K562 (cell line): ENCODE measurements around the gene MYOM1. TPM values are rescaled to one million over a fixed set of nuclear protein-coding genes. Genes with fewer than 3 reads are reported as not detected.
A peak's percentile ranks its signal among the peaks of the same experiment; 100 is the strongest.

ENCODE experiments used
- ATAC-seq: fragments of 200-7000 bp; cut with Tn5 transposase; 3 replicates; pipeline ENCODE4 v1.9.1; 2020; ENCODE audit warnings: moderate library complexity
- BruUV-seq: library from RNA; stranded (reverse); fragments of 400-500 nt; replicated peaks from 2 replicates; lab custom pipeline; 2021; lab: Mats Ljungman, UMichigan
- CTCF ChIA-PET: fragments of 300-600 bp; formaldehyde crosslinking; extraction: SDS; loops from one replicate; lab custom pipeline; 2021; ENCODE audit warnings: low intra/inter-chr PET ratio; lab: Yijun Ruan, JAX
- POLR2A ChIA-PET: fragments of 300-600, 350-650 bp; sonication (Branson Sonifier 250); formaldehyde crosslinking; extraction: SDS; loops from one replicate; lab custom pipeline; 2021; ENCODE audit warnings: antibody characterized with exemption, inconsistent platforms; lab: Yijun Ruan, JAX
- DNase-seq, 4 experiments: peaks; one replicate each; pipeline versions ENCODE4 v3.0.0 to v3.0.0-alpha.2; 2011 to 2018; ENCODE audit warnings: low spot score in 3 of 4, mixed read lengths in 3 of 4; ENCODE audit errors: extremely low read depth in 1 of 4
- FAIRE-seq: peaks from 2 replicates; lab custom pipeline; 2011; peaks lifted over from hg19 to GRCh38; lab: Jason Lieb, UNC
- H2AFZ ChIP-seq: 2 replicates; pipeline ENCODE4 v1.6.0; 2011; ENCODE audit warnings: low read depth, low read length, control low read depth, inconsistent platforms
- H3K27ac ChIP-seq: fragments of 200-600 bp; 3 replicates; pipeline ENCODE4 v1.8.0; 2011; ENCODE audit warnings: low read depth, mild to moderate bottlenecking, control low read depth, inconsistent platforms, low read length, moderate library complexity, mixed read lengths; ENCODE audit errors: extremely low read depth
- H3K27me3 ChIP-seq, 2 experiments: fragments of 300-600 bp in 1 of 2; 2 replicates in 1 of 2; 3 replicates in 1 of 2; pipeline versions ENCODE4 v1.6.0 to v1.8.0; 2011; ENCODE audit warnings: inconsistent platforms in 2 of 2, low read length in 2 of 2, mild to moderate bottlenecking in 1 of 2, mixed read lengths in 1 of 2, moderate library complexity in 1 of 2; ENCODE audit not compliant: control insufficient read depth in 2 of 2, insufficient read depth in 2 of 2
- H3K36me3 ChIP-seq: fragments of 300-600 bp; 3 replicates; pipeline ENCODE4 v1.8.0; 2011; ENCODE audit warnings: mild to moderate bottlenecking, low read length, inconsistent platforms; ENCODE audit not compliant: control insufficient read depth, insufficient read depth
- H3K4me1 ChIP-seq, 2 experiments: fragments of 200-600 bp in 1 of 2; replicated peaks in 1 of 2; 2 replicates in 1 of 2; 3 replicates in 1 of 2; pipeline versions ENCODE4 v1.5.1 to v1.8.0; 2011; ENCODE audit warnings: inconsistent platforms in 2 of 2, low read length in 2 of 2, mild to moderate bottlenecking in 1 of 2, mixed read lengths in 1 of 2, moderate library complexity in 1 of 2; ENCODE audit not compliant: control insufficient read depth in 2 of 2, insufficient read depth in 2 of 2
- H3K4me2 ChIP-seq: 2 replicates; pipeline ENCODE4 v1.6.1; 2011; ENCODE audit warnings: low read length, control low read depth, inconsistent platforms, mixed read lengths; ENCODE audit not compliant: insufficient read depth
- H3K4me3 ChIP-seq: fragments of 200-600 bp; sonication (generic), shearing (Covaris generic); 2 replicates; pipeline ENCODE4 v1.5.1; 2016; ENCODE audit warnings: control low read depth, inconsistent platforms
- H3K79me2 ChIP-seq: fragments of 200-600 bp; 3 replicates; pipeline ENCODE4 v1.8.0; 2011; ENCODE audit warnings: low read length, inconsistent platforms; ENCODE audit not compliant: control insufficient read depth, insufficient read depth
- H3K9ac ChIP-seq, 2 experiments: 2 replicates each; pipeline versions ENCODE4 v1.6.0 to v1.6.1; 2011; ENCODE audit warnings: low read depth in 2 of 2, low read length in 2 of 2, control low read depth in 1 of 2, inconsistent platforms in 1 of 2, mild to moderate bottlenecking in 1 of 2, mixed read lengths in 1 of 2; ENCODE audit not compliant: insufficient read depth in 1 of 2
- H3K9me1 ChIP-seq: one replicate; pipeline ENCODE4 v1.6.0; 2011; ENCODE audit warnings: inconsistent platforms, mild to moderate bottlenecking, low read length, moderate library complexity; ENCODE audit not compliant: control insufficient read depth, insufficient read depth
- H3K9me3 ChIP-seq: replicated peaks from 2 replicates; pipeline ENCODE4 v1.5.1; 2011; ENCODE audit warnings: low read depth, low read length, inconsistent platforms; ENCODE audit not compliant: control insufficient read depth, insufficient read depth
- H4K20me1 ChIP-seq: replicated peaks from 2 replicates; pipeline ENCODE4 v1.6.1; 2011; ENCODE audit warnings: low read length, inconsistent platforms, mixed read lengths; ENCODE audit not compliant: control insufficient read depth, insufficient read depth
- ADNP ChIP-seq: fragments of 200-800 bp; sonication (Bioruptor generic); IDR thresholded peaks from 2 replicates; pipeline ENCODE4 v1.6.1; 2016; ENCODE audit warnings: missing genetic modification characterization, missing compliant biosample characterization
- ARID2 ChIP-seq: fragments of 450-650 bp; IDR thresholded peaks from 2 replicates; pipeline ENCODE4 v1.6.1; 2017; ENCODE audit warnings: antibody characterized with exemption, mild to moderate bottlenecking
- CEBPG ChIP-seq, 3 experiments: fragments of 200-800 bp in 1 of 3; sonication (Bioruptor generic) in 1 of 3; sonication (generic) in 1 of 3; formaldehyde crosslinking in 1 of 3; IDR thresholded peaks in 2 of 3; conservative IDR thresholded peaks in 1 of 3; 2 replicates each; pipeline versions ENCODE4 v1.6.1 to v1.8.0; 2016 to 2022; ENCODE audit warnings: missing compliant biosample characterization in 2 of 3, missing genetic modification characterization in 2 of 3, mild to moderate bottlenecking in 1 of 3, missing genetic modification reagents in 1 of 3
- CTCF ChIP-seq, 3 experiments: IDR thresholded peaks in 2 of 3; conservative IDR thresholded peaks in 1 of 3; 2 replicates each; pipeline ENCODE4 v1.5.1; 2011 to 2012; ENCODE audit warnings: low read length in 3 of 3, mild to moderate bottlenecking in 3 of 3, control low read depth in 2 of 3, improper control_type of control experiment in 1 of 3, inconsistent platforms in 1 of 3, low read depth in 1 of 3, mixed read lengths in 1 of 3, moderate library complexity in 1 of 3; ENCODE audit not compliant: insufficient read depth in 2 of 3
- MCM2 ChIP-seq: fragments of 450-650 bp; IDR thresholded peaks from 2 replicates; pipeline ENCODE4 v1.6.1; 2017; ENCODE audit warnings: low read depth, mild to moderate bottlenecking
- POLR2A ChIP-seq: fragments of 450-650 bp; conservative IDR thresholded peaks from 2 replicates; pipeline ENCODE4 v1.6.1; 2016
- RAD21 ChIP-seq, 2 experiments: fragments of 250-450 bp in 1 of 2; fragments of 450-650 bp in 1 of 2; sonication (Bioruptor Pico) in 1 of 2; formaldehyde crosslinking in 1 of 2; IDR thresholded peaks in 1 of 2; conservative IDR thresholded peaks in 1 of 2; 2 replicates each; pipeline versions ENCODE4 v1.4.0 to v1.8.0; 2020 to 2022; ENCODE audit warnings: mild to moderate bottlenecking in 2 of 2, moderate library complexity in 1 of 2
- TEAD1 ChIP-seq, 2 experiments: fragments of 450-650 bp in 1 of 2; sonication (generic) in 1 of 2; formaldehyde crosslinking; IDR thresholded peaks; 2 replicates each; pipeline versions ENCODE4 v1.4.0 to v1.8.0; 2020 to 2022; ENCODE audit warnings: mild to moderate bottlenecking in 2 of 2, missing genetic modification reagents in 1 of 2
- THRB ChIP-seq: fragments of 450-650 bp; formaldehyde crosslinking; conservative IDR thresholded peaks from 2 replicates; pipeline ENCODE4 v1.4.0; 2022; ENCODE audit warnings: mild to moderate bottlenecking, missing genetic modification characterization
- TRIM24 ChIP-seq, 2 experiments: fragments of 450-650 bp; IDR thresholded peaks; 2 replicates each; pipeline ENCODE4 v1.6.1; 2016
- WGBS: fragments of 100-300 bp; shearing (Covaris generic); methylation state at CpG from one replicate; pipeline ENCODE4 v1.1.6; 2016; ENCODE audit warnings: low coverage, mixed read lengths; ENCODE audit not compliant: insufficient coverage; ENCODE audit errors: missing lambda C conversion rate; 5-methylcytosine and 5-hydroxymethylcytosine counted together
- in situ Hi-C: fragments of 300-500 bp; cut with MboI; formaldehyde crosslinking; loops from 4 replicates; pipeline ENCODE4 v1.15.0; 2018; ENCODE audit warnings: inconsistent platforms, mixed read lengths
- intact Hi-C: fragments of 100-400 bp; cut with micrococcal nuclease; formaldehyde crosslinking; loops from 2 replicates; pipeline ENCODE4 v1.14.2; 2022
- polyA plus RNA-seq, 8 experiments: library from polyadenylated mRNA; depleted of rRNA in 4 of 8; stranded (reverse) in 5 of 8; unstranded in 3 of 8; fragments of >200 nt; fragmentation: Nextera tagmentation in 2 of 8; fragmentation: Illumina TruSeq in 1 of 8; extraction: Ambion mirVana in 2 of 8; extraction: Trizol in 1 of 8; gene quantifications; 2 replicates each; pipeline versions ENCODE4 v1.2.1 to v1.2.3, GENCODE V29; 2011 to 2014; ENCODE audit warnings: inconsistent platforms in 1 of 8, missing spikeins in 1 of 8
- total RNA-seq, 7 experiments: library from RNA; depleted of rRNA in 6 of 7; stranded (reverse); fragments of >200 nt in 6 of 7; fragmentation: Illumina TruSeq in 2 of 7; extraction: Trizol in 2 of 7; gene quantifications; 2 replicates each; pipeline versions ENCODE4 v1.2.1 to v1.2.3, GENCODE V29; 2011 to 2021; ENCODE audit warnings: low replicate concordance in 1 of 7

MYOM1 gene
- total and polyA plus RNA-seq, 9 of the 15 experiments (the other 6 are each of a cell fraction or from before 2014, with no cell fraction given) = 0.01 to 0.62 (median 0.25) TPM

GRCh38 chr18:3238742-3239141, 19.0 kb upstream of the MYOM1 start:
- Histone ChIP-seq H3K9me1 (no peaks in the 10 kb centered on the region), H3K9ac (no peak overlapping the region), H3K4me3 (no peak overlapping the region), H3K27me3 (no peaks in the 10 kb centered on the region), H3K79me2 (no peaks in the 10 kb centered on the region), H3K4me2 (no peak overlapping the region)
- in situ Hi-C loops = no loop called here
- ATAC-seq = peak; percentile 62
- BruUV-seq = no TSS peak
- intact Hi-C loops = no loop called here
- DNase-seq = no peak
- FAIRE-seq = no peak
- TF ChIP-seq CEBPG (CRISPR knock-in tag; IDR thresholded peaks at IDR 0.05) (0 out of 2 replicates have a peak, but pooled peaks have one; percentile 29), CEBPG (tag; conservative IDR thresholded peaks at IDR 0.05 in 1 of 2, IDR thresholded peaks at IDR 0.05 in 1 of 2) (no peak), THRB (CRISPR knock-in tag) (no peak), MCM2 (no peak), ARID2 (no peak), TEAD1 (CRISPR knock-in tag; IDR thresholded peaks at IDR 0.05) (peak in 1 of 2 experiments; percentile 19; a peak in 1 of 4 replicates), RAD21 (CRISPR knock-in tag; conservative IDR thresholded peaks at IDR 0.05 in 1 of 2, IDR thresholded peaks at IDR 0.05 in 1 of 2) (peak in 1 of 2 experiments; percentile 17; a peak in 1 of 4 replicates), POLR2A (no peak), CTCF (IDR thresholded peaks at IDR 0.05 in 2 of 3, conservative IDR thresholded peaks at IDR 0.05 in 1 of 3; ENCODE audit: insufficient read depth in 2 of 3, low read depth in 1 of 3, low read length in 3 of 3) (peak in 2 of 3 experiments; percentile 8 to 37; a peak in 3 of 6 replicates), ADNP (tag) (no peak), TRIM24 (IDR thresholded peaks at IDR 0.05) (no peak)
- TF ChIP-seq, all 486 proteins: peak for 4
- POLR2A ChIA-PET = interaction anchor here (0.5 to 5.8 kb wide), 3 partner anchors 8 to 282 kb away, joined by 3 to 35 read pairs (median 3); partner anchors contain the start of gene MYL12A
- Histone ChIP-seq H3K27ac (no peak overlapping the region), H3K4me1 (no peaks in the 10 kb centered on the region; a peak in 1 of 5 replicates), H2AFZ (no peak overlapping the region), H4K20me1 (no peaks in the 10 kb centered on the region), H3K9me3 (0 out of 2 replicates have a peak, but pooled peaks cover 4% of the 10 kb centered on the region), H3K36me3 (no peaks in the 10 kb centered on the region)
- 10% methylated on average over 2 of the region's 2 CpGs for WGBS
- CTCF ChIA-PET = no interaction called here
